ENCODE data around the gene CORO2A. TPM values are rescaled to one million over a fixed set of nuclear protein-coding genes. Genes with fewer than 3 reads are reported as not detected.
"Not testable (repeated sequence)": the region's sequence is repeated elsewhere in the genome, so short reads cannot be mapped to it uniquely, and the experiment has no call there.

Gene CORO2A
- polyA plus RNA-seq, 1 of the 3 experiments (the other 2 are of a cell fraction): 2.3 TPM

DNA sequence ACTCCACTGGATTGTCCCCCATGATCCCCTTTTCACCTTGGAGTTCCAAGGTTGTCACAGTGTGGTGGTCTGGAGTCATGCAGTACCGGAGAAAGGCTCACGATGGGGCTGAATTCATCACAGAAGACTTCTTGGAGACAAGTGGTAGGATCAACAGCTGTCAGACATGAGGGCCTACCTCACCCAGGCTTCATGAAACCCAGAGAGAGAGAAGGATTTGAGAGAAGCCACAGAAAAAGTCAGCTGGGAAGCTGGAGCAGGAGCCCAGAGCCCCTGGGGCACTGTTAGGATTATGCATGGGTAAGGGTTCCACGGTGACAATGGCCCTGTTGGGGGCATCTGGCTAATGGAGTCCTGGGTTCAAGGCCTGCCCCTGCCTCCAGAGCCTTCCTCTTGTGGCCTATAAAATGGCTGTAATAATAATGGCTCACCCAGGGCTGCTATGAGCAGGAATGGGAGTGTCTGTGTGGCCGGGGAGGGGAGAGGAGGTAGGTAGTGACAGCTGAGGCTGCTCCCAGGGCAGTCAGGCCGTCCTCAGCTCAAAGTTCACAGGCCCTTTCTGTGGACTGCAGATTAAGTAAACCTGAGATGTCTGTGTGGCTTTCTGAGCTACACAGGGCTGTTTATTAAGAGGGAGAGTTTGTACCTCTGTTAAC, 74.3 kb downstream of the CORO2A start:
- peak overlapping the region; percentile 59; the same call in 1 of the 2 replicates for H3K9ac ChIP-seq
- H3K79me2 ChIP-seq (ENCODE audit: insufficient read depth): no peaks in the 10 kb centered on the region
- H3K27ac ChIP-seq (ENCODE audit: low read depth in 2 of 2, low read length in 1 of 2): no peak overlapping the region
- H3F3A ChIP-seq (replicated peaks; ENCODE audit: insufficient read depth): no peaks in the 10 kb centered on the region
- no peaks in the 10 kb centered on the region for H3K36me3 ChIP-seq (replicated peaks in 1 of 2; ENCODE audit: control insufficient read depth in 1 of 2, insufficient read depth in 2 of 2, low read length in 1 of 2)
- ChIA-PET CTCF (interaction anchor here (1.0 to 2.6 kb wide), 13 partner anchors 7 to 117 kb away, joined by 3 to 19 read pairs (median 5); no protein-coding TSS in a partner anchor), POLR2A (interaction anchor here (1.6 kb wide), 1 partner anchor 9 kb away, joined by 6 read pairs; no protein-coding TSS in a partner anchor)
- WGBS (ENCODE audit: low lambda C conversion rate): 71% methylated on average over 5 of the region's 5 CpGs
- no peak for TF ChIP-seq FOXM1 (IDR thresholded peaks at IDR 0.05; ENCODE audit: low read depth)
- no peak for TF ChIP-seq GABPA (IDR thresholded peaks at IDR 0.05; ENCODE audit: low read depth)
- 0 out of 2 replicates have a peak, but pooled peaks have one; percentile 7 for TF ChIP-seq RAD21 (IDR thresholded peaks at IDR 0.05; ENCODE audit: low read length)
- no peak for TF ChIP-seq EZH2phosphoT487 (IDR thresholded peaks at IDR 0.05; ENCODE audit: borderline replicate concordance, low read depth)
- TF ChIP-seq POLR2AphosphoS5 (IDR thresholded peaks at IDR 0.05; ENCODE audit: low read depth, low read length): no peak
- TF ChIP-seq, protein P1, sequence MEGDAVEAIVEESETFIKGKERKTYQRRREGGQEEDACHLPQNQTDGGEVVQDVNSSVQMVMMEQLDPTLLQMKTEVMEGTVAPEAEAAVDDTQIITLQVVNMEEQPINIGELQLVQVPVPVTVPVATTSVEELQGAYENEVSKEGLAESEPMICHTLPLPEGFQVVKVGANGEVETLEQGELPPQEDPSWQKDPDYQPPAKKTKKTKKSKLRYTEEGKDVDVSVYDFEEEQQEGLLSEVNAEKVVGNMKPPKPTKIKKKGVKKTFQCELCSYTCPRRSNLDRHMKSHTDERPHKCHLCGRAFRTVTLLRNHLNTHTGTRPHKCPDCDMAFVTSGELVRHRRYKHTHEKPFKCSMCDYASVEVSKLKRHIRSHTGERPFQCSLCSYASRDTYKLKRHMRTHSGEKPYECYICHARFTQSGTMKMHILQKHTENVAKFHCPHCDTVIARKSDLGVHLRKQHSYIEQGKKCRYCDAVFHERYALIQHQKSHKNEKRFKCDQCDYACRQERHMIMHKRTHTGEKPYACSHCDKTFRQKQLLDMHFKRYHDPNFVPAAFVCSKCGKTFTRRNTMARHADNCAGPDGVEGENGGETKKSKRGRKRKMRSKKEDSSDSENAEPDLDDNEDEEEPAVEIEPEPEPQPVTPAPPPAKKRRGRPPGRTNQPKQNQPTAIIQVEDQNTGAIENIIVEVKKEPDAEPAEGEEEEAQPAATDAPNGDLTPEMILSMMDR (IDR thresholded peaks at IDR 0.05): no peak
- TF ChIP-seq, protein P2, sequence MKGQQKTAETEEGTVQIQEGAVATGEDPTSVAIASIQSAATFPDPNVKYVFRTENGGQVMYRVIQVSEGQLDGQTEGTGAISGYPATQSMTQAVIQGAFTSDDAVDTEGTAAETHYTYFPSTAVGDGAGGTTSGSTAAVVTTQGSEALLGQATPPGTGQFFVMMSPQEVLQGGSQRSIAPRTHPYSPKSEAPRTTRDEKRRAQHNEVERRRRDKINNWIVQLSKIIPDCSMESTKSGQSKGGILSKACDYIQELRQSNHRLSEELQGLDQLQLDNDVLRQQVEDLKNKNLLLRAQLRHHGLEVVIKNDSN (IDR thresholded peaks at IDR 0.05; ENCODE audit: borderline replicate concordance, low read depth): no peak
- TF ChIP-seq EP300 (IDR thresholded peaks at IDR 0.05; ENCODE audit: borderline replicate concordance in 1 of 2, low read depth in 1 of 2, low read length in 1 of 2): no peak
- no peak for TF ChIP-seq MEF2A (IDR thresholded peaks at IDR 0.05; ENCODE audit: borderline replicate concordance, low read depth)
- peak overlapping the region; percentile 64 to 65 for H3K4me3 ChIP-seq (ENCODE audit: low read depth in 2 of 2, low read length in 1 of 2)
- peak; percentile 43 for DNase-seq
- peak overlapping the region; percentile 95 for H2AFZ ChIP-seq (ENCODE audit: low read depth)
- H4K20me1 ChIP-seq (ENCODE audit: insufficient read depth): no peaks in the 10 kb centered on the region
- H3K9me2 ChIP-seq: no peaks in the 10 kb centered on the region
- peak overlapping the region; percentile 88 for H3K4me2 ChIP-seq
- H3K4me1 ChIP-seq (ENCODE audit: control insufficient read depth in 1 of 2, insufficient read depth in 2 of 2, low read depth in 1 of 2, low read length in 1 of 2): peaks cover 0 to 30% of the 10 kb centered on the region in 2 experiments; a peak in 3 of 4 replicates
- no peaks in the 10 kb centered on the region for H3K27me3 ChIP-seq (ENCODE audit: insufficient read depth)
- H3K9me3 ChIP-seq: no peaks in the 10 kb centered on the region

DNA sequence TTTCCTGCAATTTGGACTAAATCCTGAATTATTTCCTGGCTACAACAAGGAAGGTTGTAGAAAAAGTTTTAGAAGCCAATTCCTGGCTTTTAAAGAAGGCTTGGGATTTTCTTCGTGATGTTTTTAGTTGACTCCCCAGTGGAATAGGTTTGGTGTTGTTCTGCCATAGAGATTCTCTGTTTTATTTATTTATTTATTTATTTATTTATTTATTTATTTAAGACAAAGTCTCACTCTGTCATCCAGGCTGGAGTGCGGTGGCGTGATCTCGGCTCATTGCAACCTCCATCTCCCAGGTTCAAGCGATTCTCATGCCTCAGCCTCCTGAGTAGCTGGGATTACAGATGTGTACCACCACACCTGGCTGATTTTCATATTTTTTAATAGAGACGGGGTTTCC, 75.3 kb downstream of the CORO2A start:
- POLR2A ChIA-PET: not testable (repeated sequence)

More for the DNA sequence above, 75.3 kb downstream of the CORO2A start:
- WGBS (ENCODE audit: low lambda C conversion rate): 97% methylated on average over 6 of the region's 6 CpGs
- H3K4me3 ChIP-seq (ENCODE audit: low read depth in 2 of 2, low read length in 1 of 2); H3K27ac ChIP-seq (ENCODE audit: low read depth in 2 of 2, low read length in 1 of 2); H3K4me2 ChIP-seq; DNase-seq; H3F3A ChIP-seq (replicated peaks; ENCODE audit: insufficient read depth); H3K36me3 ChIP-seq (replicated peaks in 1 of 2; ENCODE audit: control insufficient read depth in 1 of 2, insufficient read depth in 2 of 2, low read length in 1 of 2); H2AFZ ChIP-seq (ENCODE audit: low read depth); H3K9ac ChIP-seq; H3K79me2 ChIP-seq (ENCODE audit: insufficient read depth); H3K27me3 ChIP-seq (ENCODE audit: insufficient read depth); H3K9me3 ChIP-seq; H3K9me2 ChIP-seq; CTCF ChIA-PET; H4K20me1 ChIP-seq (ENCODE audit: insufficient read depth): not testable (repeated sequence)
- H3K4me1 ChIP-seq (ENCODE audit: control insufficient read depth in 1 of 2, insufficient read depth in 2 of 2, low read depth in 1 of 2, low read length in 1 of 2): peaks cover 0 to 30% of the 10 kb centered on the region in 2 experiments; a peak in 3 of 4 replicates
